GM12874 (cell line): Measurements from ENCODE around the gene SNX25.

ENCODE experiments used
- TF ChIP-seq, protein P1 (sequence below): IDR thresholded peaks from 2 replicates; pipeline ENCODE4 v1.5.1; 2011; ENCODE audit warnings: low read depth, mild to moderate bottlenecking, control low read depth, low read length, moderate library complexity; ENCODE audit not compliant: insufficient read depth

Gene SNX25

DNA sequence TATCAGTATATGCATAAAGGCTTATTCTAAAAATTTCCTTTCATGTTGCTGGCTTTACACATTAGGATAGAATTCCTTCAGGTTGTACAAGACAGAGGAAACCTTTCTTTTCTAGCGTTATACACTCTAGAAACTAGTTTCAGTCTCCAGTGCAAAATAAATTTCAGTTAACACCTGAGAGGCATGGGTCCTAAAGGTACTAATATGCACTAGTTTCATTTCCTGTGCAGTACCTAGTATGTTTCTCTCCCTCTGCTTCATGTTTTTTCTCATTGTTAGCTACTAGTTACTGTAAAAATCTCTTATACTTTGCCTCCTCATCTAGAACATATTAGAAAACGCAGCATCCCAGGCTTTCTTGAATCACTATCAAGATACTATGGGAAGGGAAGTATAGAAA is 54.0 kb downstream of the SNX25 start:
- TF ChIP-seq, protein P1, sequence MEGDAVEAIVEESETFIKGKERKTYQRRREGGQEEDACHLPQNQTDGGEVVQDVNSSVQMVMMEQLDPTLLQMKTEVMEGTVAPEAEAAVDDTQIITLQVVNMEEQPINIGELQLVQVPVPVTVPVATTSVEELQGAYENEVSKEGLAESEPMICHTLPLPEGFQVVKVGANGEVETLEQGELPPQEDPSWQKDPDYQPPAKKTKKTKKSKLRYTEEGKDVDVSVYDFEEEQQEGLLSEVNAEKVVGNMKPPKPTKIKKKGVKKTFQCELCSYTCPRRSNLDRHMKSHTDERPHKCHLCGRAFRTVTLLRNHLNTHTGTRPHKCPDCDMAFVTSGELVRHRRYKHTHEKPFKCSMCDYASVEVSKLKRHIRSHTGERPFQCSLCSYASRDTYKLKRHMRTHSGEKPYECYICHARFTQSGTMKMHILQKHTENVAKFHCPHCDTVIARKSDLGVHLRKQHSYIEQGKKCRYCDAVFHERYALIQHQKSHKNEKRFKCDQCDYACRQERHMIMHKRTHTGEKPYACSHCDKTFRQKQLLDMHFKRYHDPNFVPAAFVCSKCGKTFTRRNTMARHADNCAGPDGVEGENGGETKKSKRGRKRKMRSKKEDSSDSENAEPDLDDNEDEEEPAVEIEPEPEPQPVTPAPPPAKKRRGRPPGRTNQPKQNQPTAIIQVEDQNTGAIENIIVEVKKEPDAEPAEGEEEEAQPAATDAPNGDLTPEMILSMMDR, result no peak

DNA sequence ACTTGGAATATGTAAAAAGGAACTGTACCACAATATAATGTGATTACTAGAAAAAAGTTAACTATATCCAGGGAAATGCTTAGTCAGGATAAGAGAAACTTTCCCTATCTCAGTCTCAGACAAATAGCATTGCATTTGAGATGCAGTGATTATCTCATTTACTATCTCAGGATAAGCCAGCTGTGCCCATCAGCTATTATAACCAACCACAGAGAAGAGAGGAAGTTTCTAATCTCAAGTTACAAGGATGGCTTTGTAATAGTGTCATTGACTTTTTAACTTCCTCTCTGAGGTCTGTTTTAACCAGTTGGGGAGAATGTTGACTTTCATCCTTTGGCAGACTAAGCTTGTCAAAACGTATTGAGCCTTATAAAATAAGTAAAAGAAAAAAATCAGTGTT is 56.5 kb downstream of the SNX25 start:
- TF ChIP-seq, protein P1, result no peak

DNA sequence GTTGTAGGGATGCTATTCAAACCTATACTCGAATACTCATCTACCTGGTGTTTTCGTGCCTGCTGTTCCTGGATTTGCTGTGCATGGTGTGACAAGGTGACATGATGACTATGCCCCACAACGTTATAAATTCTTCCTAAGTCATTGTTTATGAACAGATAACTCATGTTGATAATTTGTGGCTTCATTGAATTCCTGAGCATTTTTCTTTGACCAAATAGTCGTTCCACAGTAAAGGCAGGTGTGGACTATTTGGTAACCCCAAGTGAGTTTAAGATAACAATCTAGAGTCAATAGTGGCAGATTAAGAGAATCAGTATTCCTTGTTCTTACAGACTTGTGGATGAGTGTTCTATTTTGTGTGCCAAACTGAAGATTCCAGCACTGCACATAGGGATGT is 59.9 kb downstream of the SNX25 start:
- TF ChIP-seq, protein P1, result no peak

DNA sequence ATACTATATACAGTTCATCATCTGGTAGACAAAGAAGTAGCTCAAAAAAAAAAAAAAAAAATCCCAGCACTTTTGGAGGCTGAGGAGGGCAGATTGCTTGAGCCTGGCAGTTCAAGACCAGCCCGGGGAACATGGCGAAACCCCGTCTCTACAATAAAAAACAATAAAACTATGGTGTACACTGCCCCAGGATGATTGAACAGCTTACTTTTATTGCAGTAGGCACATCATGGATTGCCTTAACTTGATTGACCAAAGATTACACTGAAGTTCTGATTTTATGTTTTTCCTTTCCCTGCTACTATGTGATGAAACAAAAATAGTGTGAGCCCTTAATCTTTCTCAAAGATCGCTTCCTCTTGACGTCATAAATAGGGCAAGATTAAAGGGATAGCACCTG is 60.6 kb downstream of the SNX25 start:
- TF ChIP-seq, protein P1, result no peak

DNA sequence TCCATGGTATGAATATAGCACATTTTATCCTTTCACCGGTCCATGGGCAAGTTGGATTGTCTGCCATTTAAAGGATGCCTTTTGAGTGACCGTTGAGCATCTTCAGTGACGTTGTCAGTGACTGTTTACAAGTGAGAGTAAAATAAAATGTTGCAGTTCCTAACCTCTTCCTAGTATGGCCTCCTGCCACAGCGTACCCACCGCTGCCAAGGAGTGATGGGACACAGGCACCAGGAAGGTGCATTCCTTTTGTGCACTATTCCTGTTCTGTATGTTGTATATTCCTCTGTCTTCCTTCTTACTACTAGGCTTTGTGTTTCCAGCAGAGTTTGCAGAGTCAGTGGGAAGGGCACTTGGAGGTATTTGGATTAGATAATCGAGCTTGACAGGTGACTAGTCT is 61.5 kb downstream of the SNX25 start:
- TF ChIP-seq, protein P1, result no peak

DNA sequence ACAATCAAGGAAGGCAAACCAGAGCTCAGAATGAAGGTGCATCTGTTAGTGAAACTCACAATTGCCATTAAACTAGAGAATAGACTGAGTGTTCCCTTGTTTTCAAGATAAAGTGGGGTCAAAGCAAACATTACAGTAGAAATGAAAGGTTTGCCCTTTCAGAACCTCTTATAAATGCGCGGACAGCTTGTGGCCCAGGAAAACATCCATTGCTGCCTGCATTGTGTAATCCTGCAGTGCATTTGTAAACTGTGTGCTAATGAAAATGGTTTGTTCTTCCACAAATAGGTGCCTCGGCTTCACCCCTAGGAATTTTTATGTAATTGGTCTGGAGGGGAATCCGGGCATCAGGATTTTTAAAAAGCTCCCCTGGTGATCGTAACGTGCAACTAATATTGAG is 62.8 kb downstream of the SNX25 start:
- TF ChIP-seq, protein P1, result no peak

DNA sequence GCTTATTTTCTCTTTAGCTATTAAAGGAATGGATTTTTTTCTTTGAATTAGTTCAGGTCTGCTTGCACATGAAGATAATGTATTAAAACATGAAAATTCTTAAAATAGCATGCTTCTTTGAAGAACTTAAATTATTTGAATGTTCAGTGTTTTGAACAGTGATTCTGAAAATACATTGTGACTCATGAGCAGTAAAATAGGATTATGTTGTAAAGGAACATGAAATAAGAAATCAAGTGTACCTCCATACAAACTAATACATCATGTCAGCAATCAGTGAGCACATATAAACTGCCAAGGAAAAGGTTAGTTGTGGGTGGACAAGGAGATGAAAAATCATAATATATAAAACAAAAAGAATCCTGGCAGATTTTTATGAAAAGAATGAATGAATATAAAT is 66.1 kb downstream of the SNX25 start:
- TF ChIP-seq, protein P1, result no peak

DNA sequence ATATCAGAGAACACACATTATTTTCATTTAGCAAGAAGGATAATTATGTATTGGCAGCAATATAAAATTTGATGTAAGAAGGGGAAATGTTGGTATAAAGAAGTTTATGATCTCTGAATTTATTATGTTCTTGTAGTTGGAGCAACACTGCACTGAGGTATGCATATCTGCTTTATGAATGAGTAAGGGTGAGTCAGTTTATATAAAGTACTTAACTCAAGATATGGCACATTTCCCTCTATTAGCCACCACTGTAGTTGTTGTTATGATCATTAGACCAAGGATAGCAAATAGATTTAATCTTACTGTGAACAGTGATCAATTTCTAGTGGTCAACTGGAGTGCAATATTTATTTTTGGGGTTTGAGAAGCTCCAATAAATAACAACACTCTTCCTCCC is 66.6 kb downstream of the SNX25 start:
- TF ChIP-seq, protein P1, result no peak
